OCI-LY3 (cell line): ENCODE data around the gene EDN2.

Experiments used
- H2AFZ ChIP-seq: fragments of 200-600, 300-600 bp; shearing (Covaris generic); 2 replicates; pipeline ENCODE4 v1.6.0; 2014; ENCODE audit warnings: antibody characterized with exemption, low read depth, low read length
- H3K27ac ChIP-seq: fragments of 200-600, 300-600 bp; sonication (generic); 2 replicates; pipeline ENCODE4 v1.5.1; 2014; ENCODE audit warnings: mild to moderate bottlenecking, low read length, moderate library complexity, mixed read lengths
- H3K27me3 ChIP-seq: fragments of 200-600, 300-600 bp; sonication (generic); 2 replicates; pipeline ENCODE4 v1.6.1; 2014; ENCODE audit warnings: low read depth, low read length, mixed read lengths
- H3K36me3 ChIP-seq: fragments of 200-600, 300-600 bp; sonication (generic); replicated peaks from 2 replicates; pipeline ENCODE3; 2014; ENCODE audit warnings: low read depth, low read length, mixed read lengths
- H3K4me1 ChIP-seq: fragments of 300-600, 200-600 bp; sonication (generic); 2 replicates; pipeline ENCODE4 v1.6.1; 2014; ENCODE audit warnings: low read length, mixed read lengths
- H3K4me2 ChIP-seq: fragments of 200-600, 300-600 bp; sonication (generic); 2 replicates; pipeline ENCODE4 v1.6.1; 2014; ENCODE audit warnings: low read length, mixed read lengths
- H3K4me3 ChIP-seq: fragments of 300-600, 200-600 bp; sonication (generic); 2 replicates; pipeline ENCODE4 v1.5.1; 2014; ENCODE audit warnings: antibody characterized with exemption, mild to moderate bottlenecking, low read length, moderate library complexity
- H3K79me2 ChIP-seq: fragments of 300-600, 200-600 bp; shearing (Covaris generic); 2 replicates; pipeline ENCODE4 v1.6.1; 2014; ENCODE audit warnings: mild to moderate bottlenecking, low read length, mixed read lengths
- H3K9ac ChIP-seq: fragments of 300-600, 200-600 bp; shearing (Covaris generic); 2 replicates; pipeline ENCODE4 v1.6.0; 2014; ENCODE audit warnings: mild to moderate bottlenecking, low read length, moderate library complexity
- H3K9me3 ChIP-seq: fragments of 200-600, 300-600 bp; shearing (Covaris generic); 2 replicates; pipeline ENCODE4 v1.6.1; 2014; ENCODE audit warnings: low read length, mixed read lengths; ENCODE audit not compliant: insufficient read depth
- H4K20me1 ChIP-seq: fragments of 200-600, 300-600 bp; sonication (generic); 2 replicates; pipeline ENCODE4 v1.6.1; 2016; ENCODE audit warnings: low read length, mixed read lengths; ENCODE audit not compliant: insufficient read depth
- EZH2phosphoT487 ChIP-seq: fragments of 200-600 bp; shearing (Covaris generic); IDR thresholded peaks from 2 replicates; pipeline ENCODE4 v1.6.1; 2018; ENCODE audit warnings: antibody characterized with exemption, mixed run types, low read depth
- TF ChIP-seq, protein P1 (sequence below): fragments of 200-600, 300-600 bp; sonication (generic); IDR thresholded peaks from 2 replicates; pipeline ENCODE4 v1.5.1; 2014; ENCODE audit warnings: antibody characterized with exemption, low read length, low read depth

EDN2 gene

GRCh38 chr1:41515778-41516167 lies 31.3 kb upstream of the EDN2 start:
- Histone ChIP-seq H3K4me3 (no peak overlapping the region), H4K20me1 (peaks cover 8% of the 10 kb centered on the region; the same call in 1 of the 2 replicates), H3K79me2 (no peaks in the 10 kb centered on the region), H3K36me3 (peaks cover 52% of the 10 kb centered on the region), H3K4me2 (no peak overlapping the region), H3K27ac (no peak overlapping the region), H2AFZ (no peak overlapping the region), H3K9me3 (no peaks in the 10 kb centered on the region), H3K4me1 (no peaks in the 10 kb centered on the region), H3K9ac (no peak overlapping the region), H3K27me3 (no peaks in the 10 kb centered on the region)
- TF ChIP-seq, protein P1, sequence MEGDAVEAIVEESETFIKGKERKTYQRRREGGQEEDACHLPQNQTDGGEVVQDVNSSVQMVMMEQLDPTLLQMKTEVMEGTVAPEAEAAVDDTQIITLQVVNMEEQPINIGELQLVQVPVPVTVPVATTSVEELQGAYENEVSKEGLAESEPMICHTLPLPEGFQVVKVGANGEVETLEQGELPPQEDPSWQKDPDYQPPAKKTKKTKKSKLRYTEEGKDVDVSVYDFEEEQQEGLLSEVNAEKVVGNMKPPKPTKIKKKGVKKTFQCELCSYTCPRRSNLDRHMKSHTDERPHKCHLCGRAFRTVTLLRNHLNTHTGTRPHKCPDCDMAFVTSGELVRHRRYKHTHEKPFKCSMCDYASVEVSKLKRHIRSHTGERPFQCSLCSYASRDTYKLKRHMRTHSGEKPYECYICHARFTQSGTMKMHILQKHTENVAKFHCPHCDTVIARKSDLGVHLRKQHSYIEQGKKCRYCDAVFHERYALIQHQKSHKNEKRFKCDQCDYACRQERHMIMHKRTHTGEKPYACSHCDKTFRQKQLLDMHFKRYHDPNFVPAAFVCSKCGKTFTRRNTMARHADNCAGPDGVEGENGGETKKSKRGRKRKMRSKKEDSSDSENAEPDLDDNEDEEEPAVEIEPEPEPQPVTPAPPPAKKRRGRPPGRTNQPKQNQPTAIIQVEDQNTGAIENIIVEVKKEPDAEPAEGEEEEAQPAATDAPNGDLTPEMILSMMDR, result no peak
- no peak for TF ChIP-seq EZH2phosphoT487

DNA sequence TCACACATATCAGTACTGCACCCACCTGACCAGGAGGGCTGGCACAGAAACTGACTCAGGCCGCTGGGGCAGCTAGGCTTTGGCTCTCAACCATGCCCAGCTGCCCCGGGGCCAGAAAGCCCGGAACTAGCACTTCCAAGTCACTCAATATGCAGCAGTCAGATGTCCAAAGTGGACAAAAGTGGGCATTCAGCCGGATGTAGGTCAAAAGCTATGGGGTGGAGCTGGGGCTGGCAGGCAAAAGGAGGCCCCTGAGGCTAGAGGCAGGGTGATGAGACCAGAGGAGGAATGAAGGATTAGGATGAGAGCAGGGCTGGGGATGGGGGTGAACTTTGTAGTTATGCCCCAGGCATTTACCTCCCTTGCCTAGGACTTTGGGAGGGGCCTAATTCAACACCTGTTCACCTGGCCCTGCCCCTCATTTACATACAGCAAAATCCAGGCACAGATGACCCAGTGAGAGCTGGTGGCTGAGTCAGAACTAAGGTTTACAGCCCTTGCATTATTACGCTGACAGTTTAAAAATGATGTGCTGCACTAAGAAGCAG lies 30.7 kb upstream of the EDN2 start:
- Histone ChIP-seq H3K27me3 (no peaks in the 10 kb centered on the region), H3K79me2 (no peaks in the 10 kb centered on the region), H3K36me3 (peaks cover 50% of the 10 kb centered on the region), H3K9ac (no peak overlapping the region), H3K4me3 (no peak overlapping the region), H3K4me2 (no peak overlapping the region), H4K20me1 (0 out of 2 replicates have a peak, but pooled peaks cover 4% of the 10 kb centered on the region), H2AFZ (no peak overlapping the region), H3K27ac (no peak overlapping the region), H3K9me3 (no peaks in the 10 kb centered on the region), H3K4me1 (no peaks in the 10 kb centered on the region)
- no peak for TF ChIP-seq EZH2phosphoT487
- TF ChIP-seq, protein P1, result no peak

- no peak overlapping the region for H3K4me2 ChIP-seq
- H3K4me1 ChIP-seq, result peaks cover 1% of the 10 kb centered on the region; the same call in 1 of the 2 replicates
- peaks cover 45% of the 10 kb centered on the region for H3K36me3 ChIP-seq
- H3K27ac ChIP-seq, result no peak overlapping the region
- TF ChIP-seq, protein P1, result no peak
- no peak for TF ChIP-seq EZH2phosphoT487
- no peaks in the 10 kb centered on the region for H3K9me3 ChIP-seq
- H4K20me1 ChIP-seq, result 0 out of 2 replicates have a peak, but pooled peaks cover 3% of the 10 kb centered on the region
- no peaks in the 10 kb centered on the region for H3K27me3 ChIP-seq
- no peak overlapping the region for H2AFZ ChIP-seq
- H3K79me2 ChIP-seq, result no peaks in the 10 kb centered on the region
- H3K9ac ChIP-seq, result no peak overlapping the region
- no peak overlapping the region for H3K4me3 ChIP-seq
Measured at GRCh38 chr1:41514381-41514780, 29.9 kb upstream of the EDN2 start.

GRCh38 chr1:41513383-41513735 lies 28.9 kb upstream of the EDN2 start:
- H3K9me3 ChIP-seq, result no peaks in the 10 kb centered on the region
- H3K9ac ChIP-seq, result no peak overlapping the region
- TF ChIP-seq, protein P1, result peak; percentile 42
- no peak for TF ChIP-seq EZH2phosphoT487
- H3K79me2 ChIP-seq, result no peaks in the 10 kb centered on the region
- peaks cover 48% of the 10 kb centered on the region for H3K36me3 ChIP-seq
- peaks cover 3% of the 10 kb centered on the region; the same call in 1 of the 2 replicates for H3K4me1 ChIP-seq
- no peaks in the 10 kb centered on the region for H3K27me3 ChIP-seq
- H3K4me3 ChIP-seq, result no peak overlapping the region
- H3K4me2 ChIP-seq, result no peak overlapping the region
- H4K20me1 ChIP-seq, result no peaks in the 10 kb centered on the region
- H2AFZ ChIP-seq, result no peak overlapping the region
- no peak overlapping the region for H3K27ac ChIP-seq
